ENCODE measurements around the gene PNKD. TPM values are rescaled to one million over a fixed set of nuclear protein-coding genes. Genes with fewer than 3 reads are reported as not detected.

PNKD gene
- total and polyA plus RNA-seq, 10 of the 15 experiments (the other 5 are each of a cell fraction or from before 2014, with no cell fraction given), result 27.2 to 106 (median 61.3) TPM

DNA sequence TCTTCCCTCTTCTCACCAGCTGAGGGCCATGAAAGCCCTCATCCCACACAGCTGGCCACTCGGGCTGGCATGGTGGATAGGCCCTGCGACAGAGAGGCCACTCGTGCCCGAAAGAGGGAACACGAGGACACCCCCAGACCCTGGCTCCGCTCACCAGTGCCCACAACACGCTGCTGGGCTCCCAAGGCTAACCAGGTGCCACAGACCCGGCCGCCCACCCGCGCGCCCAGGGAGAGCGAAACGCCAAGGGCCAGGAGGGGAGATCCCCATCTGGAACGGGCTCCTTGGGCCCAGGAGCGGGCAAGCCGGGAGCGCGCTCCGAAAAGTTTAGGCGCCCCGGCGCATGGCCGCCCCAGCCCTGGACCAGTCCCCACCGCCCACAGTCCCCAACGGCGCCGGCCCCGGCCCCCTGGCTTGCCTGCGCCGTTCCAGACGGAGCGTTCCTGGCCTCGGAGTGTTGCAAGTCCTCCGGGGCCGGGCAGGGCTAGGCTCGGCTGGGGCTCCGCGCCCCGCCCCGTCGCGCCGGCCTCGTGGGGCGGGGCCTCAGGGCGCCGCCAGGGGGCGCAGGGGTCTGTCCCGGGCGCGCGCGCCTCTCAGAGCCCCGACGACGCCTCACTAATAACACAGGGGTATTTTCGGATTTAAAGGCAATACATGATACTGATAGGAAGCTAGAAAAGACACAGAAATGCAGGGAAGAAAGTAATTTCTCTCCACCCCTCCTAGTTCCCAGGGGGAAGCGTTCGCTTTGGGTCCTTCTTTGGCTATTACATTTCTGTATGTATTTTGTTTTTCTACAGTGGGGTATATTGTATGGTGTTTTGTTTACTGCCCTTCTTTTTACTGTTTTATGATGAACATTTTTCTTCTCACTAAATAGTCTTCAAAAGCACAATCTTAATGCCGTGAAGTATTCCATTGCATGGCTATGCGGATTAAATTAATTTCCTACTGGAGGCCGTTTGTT lies 22.0 kb downstream of the PNKD start, which contains the start of gene TMBIM1 (continued):
- TF ChIP-seq NKRF (conservative IDR thresholded peaks at IDR 0.05), result peak; percentile 66; the same call in 1 of the 2 replicates
- TF ChIP-seq MAX (IDR thresholded peaks at IDR 0.05; ENCODE audit: low read depth, low read length), result 0 out of 2 replicates have a peak, but pooled peaks have one; percentile 29
- TF ChIP-seq POLR2A (IDR thresholded peaks at IDR 0.05; ENCODE audit: low read depth, low read length), result peak; percentile 58
- TF ChIP-seq YY1 (IDR thresholded peaks at IDR 0.05; ENCODE audit: low read depth, low read length), result peak; percentile 63
- TF ChIP-seq USF1 (IDR thresholded peaks at IDR 0.05; ENCODE audit: borderline replicate concordance, extremely low read length, insufficient read depth, low read depth, low read length), result no peak
- no peak for TF ChIP-seq ZNF274 (IDR thresholded peaks at IDR 0.05; ENCODE audit: insufficient read depth, insufficient read length)
- no peak for TF ChIP-seq CREB1 (IDR thresholded peaks at IDR 0.05; ENCODE audit: low read depth)
- TF ChIP-seq BHLHE40 (IDR thresholded peaks at IDR 0.05; ENCODE audit: borderline replicate concordance in 1 of 2, low read depth in 2 of 2, low read length in 1 of 2), result peak; percentile 37 to 56; a peak in 3 of 4 replicates
- no peak for TF ChIP-seq POLR2AphosphoS2 (IDR thresholded peaks at IDR 0.05; ENCODE audit: low read depth, low read length)
- no peak for TF ChIP-seq POLR2AphosphoS5 (IDR thresholded peaks at IDR 0.05; ENCODE audit: low read length)
- TF ChIP-seq WRNIP1 (IDR thresholded peaks at IDR 0.05; ENCODE audit: borderline replicate concordance, low read depth, low read length), result no peak
- no peak for TF ChIP-seq MTA3 (IDR thresholded peaks at IDR 0.05; ENCODE audit: borderline replicate concordance, low read length)
- TF ChIP-seq CHD2 (IDR thresholded peaks at IDR 0.05; ENCODE audit: borderline replicate concordance, low read depth, low read length), result no peak
- no peak for TF ChIP-seq MEF2B (IDR thresholded peaks at IDR 0.05; ENCODE audit: partially characterized antibody, poor library complexity, severe bottlenecking)
- TF ChIP-seq TCF7 (IDR thresholded peaks at IDR 0.05; ENCODE audit: borderline replicate concordance), result no peak
- TF ChIP-seq ZBED1 (IDR thresholded peaks at IDR 0.05; ENCODE audit: borderline replicate concordance), result no peak
- no peak for TF ChIP-seq HDAC2 (IDR thresholded peaks at IDR 0.05)
- TF ChIP-seq CHD1 (IDR thresholded peaks at IDR 0.05; ENCODE audit: low read depth, low read length), result no peak
- TF ChIP-seq CREM (IDR thresholded peaks at IDR 0.05; ENCODE audit: low read depth), result no peak
- TF ChIP-seq NRF1 (conservative IDR thresholded peaks at IDR 0.05; ENCODE audit: low read depth, low read length), result no peak
- TF ChIP-seq, protein P1, sequence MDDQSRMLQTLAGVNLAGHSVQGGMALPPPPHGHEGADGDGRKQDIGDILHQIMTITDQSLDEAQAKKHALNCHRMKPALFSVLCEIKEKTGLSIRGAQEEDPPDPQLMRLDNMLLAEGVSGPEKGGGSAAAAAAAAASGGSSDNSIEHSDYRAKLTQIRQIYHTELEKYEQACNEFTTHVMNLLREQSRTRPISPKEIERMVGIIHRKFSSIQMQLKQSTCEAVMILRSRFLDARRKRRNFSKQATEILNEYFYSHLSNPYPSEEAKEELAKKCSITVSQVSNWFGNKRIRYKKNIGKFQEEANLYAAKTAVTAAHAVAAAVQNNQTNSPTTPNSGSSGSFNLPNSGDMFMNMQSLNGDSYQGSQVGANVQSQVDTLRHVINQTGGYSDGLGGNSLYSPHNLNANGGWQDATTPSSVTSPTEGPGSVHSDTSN (IDR thresholded peaks at IDR 0.05; ENCODE audit: insufficient replicate concordance, low read depth, low read length), result no peak
- no peak for TF ChIP-seq NFYA (IDR thresholded peaks at IDR 0.05; ENCODE audit: borderline replicate concordance, low read depth, low read length)
